ENCODE measurements around the gene FAAH. TPM values are rescaled to one million over a fixed set of nuclear protein-coding genes. Genes with fewer than 3 reads are reported as not detected.

FAAH gene
- total and polyA plus RNA-seq, 10 of the 15 experiments (the other 5 are each of a cell fraction or from before 2014, with no cell fraction given), result 0.07 to 2.5 (median 0.64) TPM; not detected in 1

GRCh38 chr1:46405197-46405555, 11.1 kb downstream of the FAAH start:
- CTCF ChIA-PET, result interaction anchor here (1.1 to 1.2 kb wide), 2 partner anchors 58 to 72 kb away, joined by 3 read pairs; no protein-coding TSS in a partner anchor
- no peak for TF ChIP-seq CREB1 (IDR thresholded peaks at IDR 0.05; ENCODE audit: low read depth)
- TF ChIP-seq DPF2 (IDR thresholded peaks at IDR 0.05), result no peak
- TF ChIP-seq HDAC6 (IDR thresholded peaks at IDR 0.05; ENCODE audit: unreplicated experiment), result no peak
- no peak for TF ChIP-seq SMAD1 (IDR thresholded peaks at IDR 0.05; ENCODE audit: low read depth, partially characterized antibody)
- no peak for TF ChIP-seq MTA2 (IDR thresholded peaks at IDR 0.05; ENCODE audit: low read depth)
- TF ChIP-seq SRF (IDR thresholded peaks at IDR 0.05; ENCODE audit: low read depth in 2 of 2, low read length in 2 of 2), result no peak
- TF ChIP-seq CUX1 (IDR thresholded peaks at IDR 0.05; ENCODE audit: insufficient replicate concordance, low read depth, low read length), result no peak
- TF ChIP-seq POU2F2 (IDR thresholded peaks at IDR 0.05; ENCODE audit: borderline replicate concordance, low read depth, low read length), result no peak
- no peak for TF ChIP-seq EZH2 (IDR thresholded peaks at IDR 0.05; ENCODE audit: borderline replicate concordance, control insufficient read depth, low read depth, low read length)
- no peak for TF ChIP-seq PAX8 (IDR thresholded peaks at IDR 0.05)
- TF ChIP-seq YBX1 (IDR thresholded peaks at IDR 0.05), result no peak
- no peak for TF ChIP-seq ZBED1 (IDR thresholded peaks at IDR 0.05; ENCODE audit: borderline replicate concordance)
- no peak for TF ChIP-seq USF1 (IDR thresholded peaks at IDR 0.05; ENCODE audit: borderline replicate concordance, extremely low read length, insufficient read depth, low read depth, low read length)
- TF ChIP-seq SMAD5 (IDR thresholded peaks at IDR 0.05; ENCODE audit: low read depth), result no peak
- TF ChIP-seq SUPT20H (IDR thresholded peaks at IDR 0.05; ENCODE audit: borderline replicate concordance, control insufficient read depth, low read depth, low read length), result no peak
- no peak for TF ChIP-seq IRF4 (IDR thresholded peaks at IDR 0.05; ENCODE audit: low read depth, low read length)
- no peak for TF ChIP-seq TARDBP (IDR thresholded peaks at IDR 0.05; ENCODE audit: borderline replicate concordance)
- no peak for TF ChIP-seq CBX5 (IDR thresholded peaks at IDR 0.05; ENCODE audit: low read depth)

More at GRCh38 chr1:46405197-46405555, 11.1 kb downstream of the FAAH start:
- Histone ChIP-seq H3K9me3 (replicated peaks; ENCODE audit: control insufficient read depth, insufficient read depth, low read length) (no peaks in the 10 kb centered on the region), H3K4me2 (ENCODE audit: control insufficient read depth, insufficient read depth) (no peak overlapping the region), H3K9ac (ENCODE audit: control insufficient read depth, insufficient read depth, low read length) (no peak overlapping the region), H3K36me3 (ENCODE audit: control insufficient read depth in 2 of 2, insufficient read depth in 2 of 2, low read length in 1 of 2) (no peaks in the 10 kb centered on the region), H4K20me1 (ENCODE audit: control insufficient read depth, insufficient read depth) (no peaks in the 10 kb centered on the region), H3K4me1 (ENCODE audit: control insufficient read depth, insufficient read depth, low read length) (no peaks in the 10 kb centered on the region), H3K27me3 (replicated peaks in 1 of 2; ENCODE audit: control insufficient read depth in 2 of 2, insufficient read depth in 2 of 2, low read length in 1 of 2) (no peaks in the 10 kb centered on the region), H3K27ac (ENCODE audit: control insufficient read depth, insufficient read depth) (no peak overlapping the region), H3K79me2 (ENCODE audit: control insufficient read depth, insufficient read depth, low read length) (no peaks in the 10 kb centered on the region), H3K4me3 (no peak overlapping the region), H2AFZ (ENCODE audit: control insufficient read depth, low read depth, low read length) (no peak overlapping the region)
- intact Hi-C loops (cut with micrococcal nuclease; ENCODE audit: unreplicated experiment) (no loop called here), in situ Hi-C loops (cut with MboI) (no loop called here)
- ChIA-PET RAD21 (ENCODE audit: unreplicated experiment) (no interaction called here), POLR2A (no interaction called here), SMC1A (ENCODE audit: uncharacterized antibody, unreplicated experiment) (no interaction called here)
- ATAC-seq (no peak), FAIRE-seq (no peak), DNase-seq (ENCODE audit: low read depth, low spot score) (no peak)
- 45% methylated on average over 10 of the region's 12 CpGs for WGBS (ENCODE audit: insufficient coverage, insufficient replicate concordance, low lambda C conversion rate, missing lambda C conversion rate)
- no TSS peak for BruUV-seq (replicated peaks)
